SK-N-SH treated with all-trans-retinoic acid at 6 μM for 48 hours (cell line): ENCODE measurements around the gene FMN1.

Source experiments
- ATAC-seq: fragments of 200-7000 bp; cut with Tn5 transposase; 3 replicates; pipeline ENCODE4 v1.9.1; 2020; ENCODE audit warnings: mild to moderate bottlenecking, moderate library complexity
- ARNTL ChIP-seq: fragments of 450-650 bp; formaldehyde crosslinking; IDR thresholded peaks from 2 replicates; pipeline ENCODE4 v1.5.0; 2020; ENCODE audit warnings: low read depth, mild to moderate bottlenecking, moderate library complexity, borderline replicate concordance
- BACH2 ChIP-seq: fragments of 250-450 bp; sonication (Bioruptor Pico); IDR thresholded peaks from 2 replicates; pipeline ENCODE4 v1.9.0; 2021; ENCODE audit warnings: mild to moderate bottlenecking, borderline replicate concordance
- ESRRG ChIP-seq: fragments of 250-450 bp; sonication (Bioruptor Pico); IDR thresholded peaks from 2 replicates; pipeline ENCODE4 v1.6.1; 2021; ENCODE audit warnings: mild to moderate bottlenecking
- OSR1 ChIP-seq: fragments of 250-450 bp; sonication (Bioruptor Pico); IDR thresholded peaks from 2 replicates; pipeline ENCODE4 v1.8.0; 2022; ENCODE audit warnings: moderate library complexity, mild to moderate bottlenecking, inconsistent platforms
- POU6F1 ChIP-seq: fragments of 250-450 bp; sonication (Bioruptor Pico); IDR thresholded peaks from 2 replicates; pipeline ENCODE4 v1.8.0; 2021; ENCODE audit warnings: low read depth, mild to moderate bottlenecking, moderate library complexity, borderline replicate concordance
- PPARA ChIP-seq: fragments of 250-450 bp; sonication (Bioruptor Pico); IDR thresholded peaks from 2 replicates; pipeline ENCODE4 v1.5.0; 2020; ENCODE audit warnings: mild to moderate bottlenecking, borderline replicate concordance
- RARB ChIP-seq: fragments of 250-450 bp; sonication (Bioruptor Pico); IDR thresholded peaks from 2 replicates; pipeline ENCODE4 v1.8.0; 2021; ENCODE audit warnings: mild to moderate bottlenecking, moderate library complexity
- SNAI2 ChIP-seq: fragments of 250-450 bp; sonication (Bioruptor Pico); IDR thresholded peaks from 2 replicates; pipeline ENCODE4 v1.5.0; 2020; ENCODE audit warnings: mild to moderate bottlenecking, moderate library complexity
- TCF4 ChIP-seq: fragments of 250-450 bp; sonication (Bioruptor Pico); IDR thresholded peaks from 2 replicates; pipeline ENCODE4 v1.8.0; 2021; ENCODE audit warnings: mild to moderate bottlenecking, moderate library complexity, borderline replicate concordance
- TOX ChIP-seq: fragments of 250-450 bp; sonication (Bioruptor Pico); IDR thresholded peaks from 2 replicates; pipeline ENCODE4 v1.8.0; 2021; ENCODE audit warnings: mild to moderate bottlenecking, moderate library complexity, borderline replicate concordance
- ZNF70 ChIP-seq: fragments of 450-650 bp; formaldehyde crosslinking; IDR thresholded peaks from 2 replicates; pipeline ENCODE4 v1.5.0; 2020; ENCODE audit warnings: mild to moderate bottlenecking, moderate library complexity
- ZNF8 ChIP-seq: fragments of 450-650 bp; formaldehyde crosslinking; IDR thresholded peaks from 2 replicates; pipeline ENCODE4 v1.5.0; 2020; ENCODE audit warnings: mild to moderate bottlenecking, moderate library complexity
- TF ChIP-seq, protein P1 (sequence below): fragments of 250-450 bp; sonication (Bioruptor Pico); IDR thresholded peaks from 2 replicates; pipeline ENCODE4 v1.5.1; 2021; ENCODE audit warnings: mild to moderate bottlenecking, moderate library complexity
- TF ChIP-seq, protein P2 (sequence below): fragments of 250-450 bp; sonication (Bioruptor Pico); IDR thresholded peaks from 2 replicates; pipeline ENCODE4 v1.8.0; 2020; ENCODE audit warnings: mild to moderate bottlenecking, moderate library complexity, borderline replicate concordance
- TF ChIP-seq, protein P3 (sequence below): fragments of 250-450 bp; sonication (Bioruptor Pico); IDR thresholded peaks from 2 replicates; pipeline ENCODE4 v1.5.0; 2020; ENCODE audit warnings: mild to moderate bottlenecking, moderate library complexity
- TF ChIP-seq, protein P4 (sequence below): fragments of 250-450 bp; sonication (Bioruptor Pico); IDR thresholded peaks from 2 replicates; pipeline ENCODE4 v1.5.1; 2020; ENCODE audit warnings: low read depth, mild to moderate bottlenecking, moderate library complexity

The FMN1 gene

DNA sequence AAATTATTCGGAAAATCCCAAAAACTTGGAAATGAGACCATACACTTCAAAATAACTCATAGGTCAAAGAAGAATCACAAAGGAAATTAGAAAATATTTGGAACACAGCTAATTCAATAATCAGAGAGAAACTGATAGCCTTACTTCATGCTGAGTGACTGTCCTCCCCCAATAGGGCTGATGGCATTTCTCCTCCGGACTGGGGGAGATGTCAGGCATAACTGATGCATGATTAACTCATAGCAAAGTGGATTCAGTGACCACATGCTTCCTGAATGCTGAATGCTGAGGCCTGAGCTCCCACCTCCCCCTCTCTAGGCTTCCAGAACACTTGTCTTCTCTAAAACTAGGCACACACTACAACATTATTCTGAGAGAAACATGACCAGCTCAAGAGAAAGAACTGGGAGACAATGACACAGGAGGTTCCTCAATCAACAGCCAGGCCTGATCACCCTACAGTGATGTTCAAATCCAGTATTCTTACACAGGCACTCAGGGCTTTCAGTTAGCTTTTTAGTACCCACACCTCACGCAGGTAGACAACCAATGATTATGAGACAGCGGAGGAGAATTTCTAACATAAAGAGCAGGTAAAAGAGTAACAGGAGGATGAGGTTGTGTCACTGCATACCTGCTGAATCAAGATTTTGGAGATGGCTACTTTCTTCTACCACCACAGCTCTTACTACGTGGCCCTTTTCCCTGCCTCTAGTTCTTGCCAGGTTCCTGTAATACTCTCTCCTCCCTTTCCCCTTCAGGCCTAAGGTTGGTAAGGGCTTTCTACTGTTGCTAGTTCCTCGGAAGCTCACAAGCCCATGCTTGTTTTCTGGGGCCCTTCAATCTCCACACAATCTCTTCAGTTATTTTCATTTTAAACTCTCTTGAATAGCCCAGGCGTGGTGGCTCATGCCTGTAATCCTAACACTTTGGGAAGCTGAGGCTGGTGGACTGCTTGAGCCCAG is 96.1 kb downstream of the FMN1 start (continued):
- peak; percentile 74; the same call in 1 of the 2 replicates for TF ChIP-seq POU6F1 (CRISPR knock-in tag)
- TF ChIP-seq, protein P1, sequence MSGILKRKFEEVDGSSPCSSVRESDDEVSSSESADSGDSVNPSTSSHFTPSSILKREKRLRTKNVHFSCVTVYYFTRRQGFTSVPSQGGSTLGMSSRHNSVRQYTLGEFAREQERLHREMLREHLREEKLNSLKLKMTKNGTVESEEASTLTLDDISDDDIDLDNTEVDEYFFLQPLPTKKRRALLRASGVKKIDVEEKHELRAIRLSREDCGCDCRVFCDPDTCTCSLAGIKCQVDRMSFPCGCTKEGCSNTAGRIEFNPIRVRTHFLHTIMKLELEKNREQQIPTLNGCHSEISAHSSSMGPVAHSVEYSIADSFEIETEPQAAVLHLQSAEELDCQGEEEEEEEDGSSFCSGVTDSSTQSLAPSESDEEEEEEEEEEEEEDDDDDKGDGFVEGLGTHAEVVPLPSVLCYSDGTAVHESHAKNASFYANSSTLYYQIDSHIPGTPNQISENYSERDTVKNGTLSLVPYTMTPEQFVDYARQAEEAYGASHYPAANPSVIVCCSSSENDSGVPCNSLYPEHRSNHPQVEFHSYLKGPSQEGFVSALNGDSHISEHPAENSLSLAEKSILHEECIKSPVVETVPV (CRISPR knock-in tag) = 0 out of 2 replicates have a peak, but pooled peaks have one; percentile 57
- TF ChIP-seq, protein P2, sequence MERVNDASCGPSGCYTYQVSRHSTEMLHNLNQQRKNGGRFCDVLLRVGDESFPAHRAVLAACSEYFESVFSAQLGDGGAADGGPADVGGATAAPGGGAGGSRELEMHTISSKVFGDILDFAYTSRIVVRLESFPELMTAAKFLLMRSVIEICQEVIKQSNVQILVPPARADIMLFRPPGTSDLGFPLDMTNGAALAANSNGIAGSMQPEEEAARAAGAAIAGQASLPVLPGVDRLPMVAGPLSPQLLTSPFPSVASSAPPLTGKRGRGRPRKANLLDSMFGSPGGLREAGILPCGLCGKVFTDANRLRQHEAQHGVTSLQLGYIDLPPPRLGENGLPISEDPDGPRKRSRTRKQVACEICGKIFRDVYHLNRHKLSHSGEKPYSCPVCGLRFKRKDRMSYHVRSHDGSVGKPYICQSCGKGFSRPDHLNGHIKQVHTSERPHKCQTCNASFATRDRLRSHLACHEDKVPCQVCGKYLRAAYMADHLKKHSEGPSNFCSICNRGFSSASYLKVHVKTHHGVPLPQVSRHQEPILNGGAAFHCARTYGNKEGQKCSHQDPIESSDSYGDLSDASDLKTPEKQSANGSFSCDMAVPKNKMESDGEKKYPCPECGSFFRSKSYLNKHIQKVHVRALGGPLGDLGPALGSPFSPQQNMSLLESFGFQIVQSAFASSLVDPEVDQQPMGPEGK = peak; percentile 97
- TF ChIP-seq ZNF70 (CRISPR knock-in tag) = no peak
- TF ChIP-seq SNAI2 (CRISPR knock-in tag) = peak; percentile 86; the same call in 1 of the 2 replicates
- TF ChIP-seq BACH2 (CRISPR knock-in tag) = no peak
- no peak for TF ChIP-seq PPARA (CRISPR knock-in tag)

DNA sequence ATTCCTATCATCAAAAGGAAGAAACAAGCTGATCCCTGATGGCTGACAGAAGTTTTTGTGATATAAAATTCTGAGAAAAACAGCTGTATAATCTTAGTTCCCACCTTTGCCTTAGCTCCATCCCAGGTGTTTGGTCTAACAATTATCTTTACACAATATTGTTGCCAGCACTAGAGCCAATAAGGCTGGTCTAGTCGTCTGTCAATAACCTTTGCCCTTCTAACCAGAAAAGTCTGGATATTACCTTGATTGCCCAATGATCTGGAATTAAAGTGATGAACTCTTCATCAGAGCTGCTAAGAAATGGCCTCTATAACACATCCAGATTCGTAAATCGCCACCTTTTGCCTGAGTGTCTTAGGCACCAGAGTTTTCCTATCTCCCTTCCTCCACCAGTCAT is 98.4 kb downstream of the FMN1 start:
- no peak for TF ChIP-seq POU6F1 (CRISPR knock-in tag)
- no peak for ATAC-seq

DNA sequence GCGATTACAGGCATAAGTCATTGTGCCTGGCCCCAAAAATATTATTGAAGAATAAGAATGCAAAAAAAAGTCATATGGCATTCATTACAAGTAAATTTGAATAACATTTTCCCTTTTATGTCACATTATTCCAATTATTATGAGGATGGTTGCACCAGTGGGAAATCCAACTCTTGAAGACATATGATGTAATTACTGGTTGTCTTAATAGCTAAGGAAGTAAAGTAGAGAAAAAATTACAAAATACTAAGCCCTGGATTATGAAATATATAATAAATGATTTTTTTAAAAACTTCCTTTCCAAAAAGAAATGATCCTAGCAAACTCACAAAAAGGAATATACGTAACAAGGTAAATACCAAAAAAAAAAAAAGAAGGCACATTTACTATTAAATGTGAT is 98.9 kb downstream of the FMN1 start:
- no peak for ATAC-seq
- TF ChIP-seq ZNF8 (CRISPR knock-in tag) (no peak), ARNTL (CRISPR knock-in tag) (no peak), PPARA (CRISPR knock-in tag) (no peak), TCF4 (CRISPR knock-in tag) (no peak), RARB (no peak)

GRCh38 chr15:33094336-33094735 is 100.2 kb downstream of the FMN1 start:
- peak; percentile 8 for ATAC-seq
- TF ChIP-seq ARNTL (CRISPR knock-in tag) = no peak
- TF ChIP-seq, protein P2 = no peak
- no peak for TF ChIP-seq ESRRG (CRISPR knock-in tag)
- TF ChIP-seq, protein P3, sequence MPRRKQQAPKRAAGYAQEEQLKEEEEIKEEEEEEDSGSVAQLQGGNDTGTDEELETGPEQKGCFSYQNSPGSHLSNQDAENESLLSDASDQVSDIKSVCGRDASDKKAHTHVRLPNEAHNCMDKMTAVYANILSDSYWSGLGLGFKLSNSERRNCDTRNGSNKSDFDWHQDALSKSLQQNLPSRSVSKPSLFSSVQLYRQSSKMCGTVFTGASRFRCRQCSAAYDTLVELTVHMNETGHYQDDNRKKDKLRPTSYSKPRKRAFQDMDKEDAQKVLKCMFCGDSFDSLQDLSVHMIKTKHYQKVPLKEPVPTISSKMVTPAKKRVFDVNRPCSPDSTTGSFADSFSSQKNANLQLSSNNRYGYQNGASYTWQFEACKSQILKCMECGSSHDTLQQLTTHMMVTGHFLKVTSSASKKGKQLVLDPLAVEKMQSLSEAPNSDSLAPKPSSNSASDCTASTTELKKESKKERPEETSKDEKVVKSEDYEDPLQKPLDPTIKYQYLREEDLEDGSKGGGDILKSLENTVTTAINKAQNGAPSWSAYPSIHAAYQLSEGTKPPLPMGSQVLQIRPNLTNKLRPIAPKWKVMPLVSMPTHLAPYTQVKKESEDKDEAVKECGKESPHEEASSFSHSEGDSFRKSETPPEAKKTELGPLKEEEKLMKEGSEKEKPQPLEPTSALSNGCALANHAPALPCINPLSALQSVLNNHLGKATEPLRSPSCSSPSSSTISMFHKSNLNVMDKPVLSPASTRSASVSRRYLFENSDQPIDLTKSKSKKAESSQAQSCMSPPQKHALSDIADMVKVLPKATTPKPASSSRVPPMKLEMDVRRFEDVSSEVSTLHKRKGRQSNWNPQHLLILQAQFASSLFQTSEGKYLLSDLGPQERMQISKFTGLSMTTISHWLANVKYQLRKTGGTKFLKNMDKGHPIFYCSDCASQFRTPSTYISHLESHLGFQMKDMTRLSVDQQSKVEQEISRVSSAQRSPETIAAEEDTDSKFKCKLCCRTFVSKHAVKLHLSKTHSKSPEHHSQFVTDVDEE = no peak
- no peak for TF ChIP-seq OSR1 (CRISPR knock-in tag)
- TF ChIP-seq ZNF8 (CRISPR knock-in tag) = no peak
- TF ChIP-seq, protein P4, sequence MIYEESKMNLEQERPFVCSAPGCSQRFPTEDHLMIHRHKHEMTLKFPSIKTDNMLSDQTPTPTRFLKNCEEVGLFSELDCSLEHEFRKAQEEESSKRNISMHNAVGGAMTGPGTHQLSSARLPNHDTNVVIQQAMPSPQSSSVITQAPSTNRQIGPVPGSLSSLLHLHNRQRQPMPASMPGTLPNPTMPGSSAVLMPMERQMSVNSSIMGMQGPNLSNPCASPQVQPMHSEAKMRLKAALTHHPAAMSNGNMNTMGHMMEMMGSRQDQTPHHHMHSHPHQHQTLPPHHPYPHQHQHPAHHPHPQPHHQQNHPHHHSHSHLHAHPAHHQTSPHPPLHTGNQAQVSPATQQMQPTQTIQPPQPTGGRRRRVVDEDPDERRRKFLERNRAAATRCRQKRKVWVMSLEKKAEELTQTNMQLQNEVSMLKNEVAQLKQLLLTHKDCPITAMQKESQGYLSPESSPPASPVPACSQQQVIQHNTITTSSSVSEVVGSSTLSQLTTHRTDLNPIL (CRISPR knock-in tag) = no peak
- TF ChIP-seq, protein P1 (CRISPR knock-in tag) = no peak
- no peak for TF ChIP-seq POU6F1 (CRISPR knock-in tag)
- 0 out of 2 replicates have a peak, but pooled peaks have one; percentile 27 for TF ChIP-seq SNAI2 (CRISPR knock-in tag)
- TF ChIP-seq TOX (CRISPR knock-in tag) = no peak
